HG03575 (cell line): Measurements from ENCODE around the gene TBX18.

ENCODE experiments used
- ATAC-seq: cut with Tn5 transposase; IDR thresholded peaks from one replicate; pipeline ENCODE4 v1.9.1; 2021; ENCODE audit not compliant: unreplicated experiment, insufficient number of reproducible peaks, low FRiP score; ENCODE audit errors: extremely low read depth

The TBX18 gene

GRCh38 chr6:84645563-84646266, 118.7 kb downstream of the TBX18 start:
- no peak for ATAC-seq

GRCh38 chr6:84645000-84645399, 119.4 kb downstream of the TBX18 start:
- ATAC-seq, result no peak

GRCh38 chr6:84643778-84644177, 120.6 kb downstream of the TBX18 start:
- no peak for ATAC-seq

GRCh38 chr6:84641076-84641475, 123.3 kb downstream of the TBX18 start:
- ATAC-seq, result no peak

GRCh38 chr6:84639396-84639795, 125.0 kb downstream of the TBX18 start:
- no peak for ATAC-seq

- no peak for ATAC-seq
Observed at GRCh38 chr6:84638286-84638685, 126.1 kb downstream of the TBX18 start.
